Activated T-cell treated with anti-CD3 and anti-CD28 coated beads for 1 hour (primary cell): ENCODE data around the gene ERFE.

ENCODE experiments used
- DNase-seq: peaks from one replicate; pipeline ENCODE4 v3.0.0-alpha.2; 2020; ENCODE audit warnings: low read depth

Gene ERFE

DNA sequence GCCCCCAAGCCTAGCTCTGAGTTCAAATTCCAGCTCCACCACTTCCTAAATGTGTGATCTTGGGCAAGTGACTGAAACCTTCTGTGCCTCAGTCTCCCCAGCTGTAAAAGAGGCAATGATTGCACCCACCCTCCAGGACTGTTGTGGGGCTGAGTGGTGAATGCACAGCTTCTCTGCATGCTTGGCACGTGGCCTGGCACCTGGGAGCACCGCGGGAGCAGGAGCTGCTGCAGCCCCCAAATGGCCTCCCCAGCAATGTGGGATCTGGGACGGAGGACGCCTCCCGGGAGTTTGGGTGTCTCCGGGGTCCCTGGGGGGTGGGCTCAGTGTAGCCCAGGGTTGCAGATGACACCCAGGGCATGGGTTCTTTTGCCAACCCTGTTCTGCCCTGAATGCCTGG lies 18.7 kb upstream of the ERFE start:
- DNase-seq, result no peak

DNA sequence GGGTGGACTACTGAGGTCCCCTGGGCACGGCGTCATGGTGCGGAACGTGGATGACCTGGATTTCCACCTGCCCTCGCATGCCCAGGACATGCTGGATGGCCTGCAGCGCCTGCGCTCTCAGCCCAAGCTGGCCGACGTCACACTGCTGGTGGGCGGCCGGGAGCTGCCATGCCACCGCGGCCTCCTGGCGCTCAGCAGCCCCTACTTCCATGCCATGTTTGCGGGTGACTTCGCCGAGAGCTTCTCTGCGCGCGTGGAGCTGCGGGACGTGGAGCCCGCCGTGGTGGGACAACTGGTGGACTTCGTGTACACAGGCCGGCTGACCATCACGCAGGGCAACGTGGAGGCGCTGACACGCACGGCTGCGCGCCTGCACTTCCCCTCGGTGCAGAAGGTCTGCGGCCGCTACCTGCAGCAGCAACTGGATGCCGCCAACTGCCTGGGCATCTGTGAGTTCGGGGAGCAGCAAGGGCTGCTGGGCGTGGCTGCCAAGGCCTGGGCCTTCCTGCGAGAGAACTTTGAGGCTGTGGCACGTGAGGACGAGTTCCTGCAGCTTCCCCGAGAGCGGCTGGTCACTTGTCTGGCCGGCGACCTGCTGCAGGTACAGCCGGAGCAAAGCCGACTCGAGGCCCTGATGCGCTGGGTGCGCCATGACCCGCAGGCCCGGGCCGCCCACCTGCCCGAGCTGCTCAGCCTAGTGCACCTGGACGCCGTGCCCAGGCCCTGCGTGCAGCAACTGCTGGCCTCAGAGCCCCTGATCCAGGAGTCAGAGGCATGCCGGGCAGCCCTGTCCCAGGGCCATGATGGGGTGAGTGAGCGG lies 17.8 kb upstream of the ERFE start:
- no peak for DNase-seq

- no peak for DNase-seq
Observed at GRCh38 chr2:238141541-238142318, 17.0 kb upstream of the ERFE start.

DNA sequence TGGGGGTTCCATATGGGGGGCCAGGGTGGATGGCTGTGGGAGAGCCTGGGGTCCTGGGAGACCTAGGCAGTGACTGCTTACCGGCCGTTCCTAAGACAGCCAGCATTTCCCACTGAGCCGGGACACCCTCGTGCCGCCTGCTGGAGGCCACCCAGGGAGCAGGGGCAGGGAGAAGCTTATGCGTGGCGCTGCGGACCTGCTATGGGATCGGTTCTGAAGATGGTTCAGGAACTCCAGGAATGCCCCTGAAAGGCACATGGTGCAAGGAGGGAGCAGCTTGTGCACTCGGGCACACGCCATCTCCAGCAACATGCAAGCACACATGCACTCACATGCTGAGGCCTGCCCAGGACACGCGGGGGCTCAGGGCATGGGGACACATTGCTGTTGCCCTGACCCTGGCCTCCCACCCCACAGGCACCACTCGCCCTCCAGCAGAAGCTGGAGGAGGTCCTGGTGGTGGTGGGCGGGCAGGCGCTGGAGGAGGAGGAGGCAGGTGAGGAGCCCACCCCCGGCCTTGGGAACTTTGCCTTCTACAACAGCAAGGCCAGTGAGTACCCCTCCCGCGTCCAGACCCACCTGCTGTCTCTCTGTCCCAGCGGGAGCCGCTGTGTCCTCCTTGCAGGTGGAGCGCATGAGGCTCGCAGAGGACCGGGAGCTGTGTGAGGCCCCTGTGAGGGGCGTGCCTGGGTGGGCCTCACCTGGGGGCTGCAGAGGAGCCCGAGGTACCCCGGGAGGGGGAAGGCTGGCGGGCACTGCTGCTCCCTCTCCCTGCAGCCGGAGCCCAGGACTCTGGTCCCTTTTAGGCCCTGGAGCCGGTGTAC lies 16.2 kb upstream of the ERFE start:
- no peak for DNase-seq

GRCh38 chr2:238143239-238143951 lies 15.4 kb upstream of the ERFE start:
- DNase-seq, result no peak

- no peak for DNase-seq
Observed at GRCh38 chr2:238144262-238144661, 14.5 kb upstream of the ERFE start.

- DNase-seq, result no peak
Observed at GRCh38 chr2:238145046-238145445, 13.7 kb upstream of the ERFE start.

GRCh38 chr2:238145851-238146250 lies 12.9 kb upstream of the ERFE start:
- DNase-seq, result no peak

DNA sequence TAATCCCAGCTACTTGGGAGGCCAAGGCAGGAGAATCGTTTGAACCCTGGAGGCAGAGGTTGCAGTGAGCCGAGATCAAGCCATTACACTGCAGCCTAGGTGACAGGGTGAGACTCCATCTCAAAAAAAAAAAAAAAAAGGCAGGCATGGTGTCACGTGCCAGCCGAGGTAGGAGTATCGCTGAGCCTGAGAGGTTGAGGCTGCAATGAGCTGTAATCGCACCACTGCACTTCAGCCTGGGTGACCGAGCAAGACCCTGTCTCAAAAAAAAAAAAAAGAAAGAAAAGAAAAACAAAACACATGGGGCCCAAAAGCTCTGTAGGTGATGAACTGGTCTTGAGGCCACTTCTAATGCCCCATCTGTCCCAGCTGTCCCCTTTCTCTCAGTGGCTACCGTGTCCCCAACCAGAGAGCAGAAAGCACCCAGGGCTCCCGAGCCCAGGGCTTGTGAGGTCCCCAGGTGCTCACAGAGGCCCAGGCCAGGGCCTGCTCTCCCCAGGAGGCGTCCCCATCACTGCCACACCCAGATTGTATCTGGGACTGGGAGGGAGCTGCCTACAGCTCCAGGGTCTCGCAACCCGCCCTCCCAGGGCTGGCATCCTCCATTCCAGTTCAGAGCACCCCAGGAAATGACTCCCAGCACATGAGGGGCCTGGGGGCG lies 11.8 kb upstream of the ERFE start:
- DNase-seq, result no peak

DNA sequence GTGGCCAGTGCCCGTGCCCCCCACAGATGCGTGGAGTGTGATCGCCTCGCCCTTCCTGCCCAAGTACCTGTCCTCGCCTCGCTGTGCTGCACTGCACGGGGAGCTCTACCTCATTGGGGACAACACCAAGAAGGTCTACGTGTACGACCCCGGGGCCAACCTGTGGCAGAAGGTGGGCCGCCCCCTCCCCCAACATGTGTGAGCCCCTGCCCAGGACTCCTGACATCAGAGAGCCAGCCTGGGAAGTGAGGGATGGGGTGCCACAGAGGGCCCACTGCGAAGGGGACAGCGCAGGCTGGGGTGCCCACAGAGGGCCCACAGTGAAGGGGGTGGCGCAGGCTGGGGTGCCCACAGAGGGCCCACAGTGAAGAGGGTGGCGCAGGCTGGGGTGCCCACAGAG lies 9.8 kb upstream of the ERFE start:
- no peak for DNase-seq

DNA sequence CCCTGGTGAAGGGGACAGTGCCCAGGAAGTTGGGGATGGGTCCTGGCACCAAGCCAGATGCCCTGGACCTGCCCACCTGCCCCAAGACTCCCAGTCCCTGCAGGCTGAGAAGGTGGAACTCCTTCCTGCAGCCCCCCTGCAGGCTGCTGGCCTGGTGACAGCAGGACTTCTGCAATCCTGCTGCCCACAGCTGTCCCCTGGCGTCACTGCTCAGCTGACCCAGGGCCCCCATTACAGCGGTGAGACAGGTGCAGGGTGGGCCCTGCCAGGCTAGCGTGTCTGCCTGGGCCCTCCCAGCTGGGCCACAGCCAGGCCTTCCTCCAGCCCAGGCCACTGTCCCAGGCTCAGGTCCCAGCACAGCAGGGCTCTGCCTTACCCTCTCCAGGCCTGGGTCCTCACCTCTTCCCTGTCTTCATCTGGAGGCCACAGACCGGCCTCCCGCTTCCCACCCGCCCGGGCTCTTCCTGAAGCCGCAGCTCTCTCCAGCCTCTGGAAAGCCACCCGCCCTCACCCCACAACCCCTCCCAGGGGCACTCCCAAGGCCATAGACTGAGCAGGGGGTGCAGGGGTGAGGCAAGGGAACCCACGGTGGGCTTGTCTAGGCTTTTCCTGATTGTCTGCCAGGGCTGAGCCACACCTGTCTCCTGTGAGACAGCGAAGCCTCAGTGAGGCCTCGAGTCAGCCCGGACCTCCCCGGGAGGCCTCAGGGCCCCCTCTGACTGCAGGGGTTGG lies 8.8 kb upstream of the ERFE start:
- no peak for DNase-seq

- DNase-seq, result no peak
Observed at GRCh38 chr2:238150686-238151085, 8.1 kb upstream of the ERFE start.

DNA sequence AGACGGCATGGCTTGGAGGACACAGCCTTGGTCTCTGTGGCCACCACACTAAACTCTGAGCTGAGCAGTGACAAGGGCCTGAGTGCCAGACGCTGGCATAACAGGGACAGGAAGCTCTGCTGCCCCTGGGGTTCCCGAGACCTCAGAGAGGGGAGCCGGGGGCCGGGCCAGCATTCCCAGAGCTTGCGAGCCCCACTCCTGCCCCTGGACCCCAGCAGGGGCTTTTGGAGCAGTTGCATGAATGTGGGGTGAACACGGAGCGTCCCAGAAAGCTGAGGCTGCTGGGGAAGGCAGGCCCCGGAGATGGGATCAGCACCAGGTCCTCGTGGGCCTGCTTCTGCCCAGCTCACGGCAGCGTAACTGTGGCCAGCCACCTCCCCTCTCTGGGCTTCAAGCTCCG lies 7.6 kb upstream of the ERFE start:
- DNase-seq, result no peak

DNA sequence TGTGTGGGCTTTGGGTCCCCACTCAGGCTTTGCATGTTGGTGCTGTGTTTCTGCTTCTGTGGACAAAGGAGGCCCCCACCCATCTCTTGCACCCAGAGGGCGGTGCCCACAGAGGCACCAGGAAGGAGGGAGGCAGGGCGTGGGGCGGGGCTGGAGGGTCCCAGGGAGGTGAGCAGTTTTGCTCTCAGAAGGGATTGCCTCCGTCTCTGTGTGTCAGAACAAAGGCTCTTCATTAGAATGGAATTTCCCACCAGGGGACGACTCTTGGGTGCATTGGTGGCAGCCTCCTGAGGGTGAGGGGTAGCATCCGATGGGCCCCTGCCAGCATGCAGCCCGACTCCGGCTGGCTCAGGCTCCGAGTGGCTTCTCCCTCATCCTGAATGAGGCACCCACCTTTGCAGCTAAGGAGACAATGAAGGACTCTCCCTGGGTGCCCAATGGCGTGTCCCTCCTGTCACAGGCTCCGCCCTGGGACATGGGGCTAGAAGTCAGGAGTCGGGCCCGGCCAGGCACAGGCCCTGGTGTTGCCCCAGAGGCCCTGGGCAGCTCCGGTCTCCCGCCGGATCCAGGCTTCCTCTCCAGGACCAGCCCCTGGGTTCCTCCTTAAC lies 7.0 kb upstream of the ERFE start:
- DNase-seq, result no peak

DNA sequence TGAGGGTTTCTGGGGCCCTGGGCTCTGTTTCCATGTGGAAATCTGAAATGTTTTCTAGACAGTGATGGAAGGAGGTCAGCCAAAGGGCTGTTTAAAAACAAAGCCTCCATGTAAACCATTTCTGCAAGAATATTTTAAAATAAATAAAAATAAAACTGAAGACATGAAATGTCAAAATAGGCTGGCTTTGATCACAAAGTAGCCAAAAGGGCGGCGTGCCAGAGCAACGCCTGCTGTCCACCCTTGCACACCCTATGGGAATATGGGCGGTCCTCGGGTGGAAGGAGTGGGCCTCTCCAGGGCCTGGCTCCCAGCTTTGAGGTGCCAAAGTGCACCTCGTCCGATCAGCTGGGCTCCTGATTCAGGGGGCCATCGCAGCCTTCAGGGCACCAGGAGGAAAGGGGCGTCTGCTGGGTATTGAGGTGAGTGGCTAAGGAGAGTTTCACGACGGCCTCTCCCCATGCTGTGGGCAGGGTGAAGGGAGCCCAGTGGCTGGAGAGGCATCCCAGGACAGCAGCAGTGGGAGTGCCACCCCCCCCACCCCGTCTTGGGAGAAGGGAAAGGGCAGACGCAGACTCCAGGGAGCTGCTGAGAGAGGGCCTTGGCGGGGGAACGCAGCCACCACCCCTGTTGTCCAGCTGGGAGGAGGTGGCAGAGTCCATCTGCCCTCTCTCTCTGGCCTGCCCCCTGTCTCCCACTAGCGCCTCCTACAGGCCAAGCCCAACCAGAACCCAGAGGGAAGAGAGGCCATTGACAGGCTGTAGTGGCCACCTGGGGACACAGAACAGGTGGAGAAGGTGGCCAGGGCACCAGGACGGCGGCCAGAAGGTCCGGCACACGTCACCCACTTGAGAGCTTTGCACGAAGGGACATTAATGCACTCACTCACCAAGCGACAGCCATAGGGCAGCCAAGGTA lies 5.7 kb upstream of the ERFE start:
- DNase-seq, result no peak

DNA sequence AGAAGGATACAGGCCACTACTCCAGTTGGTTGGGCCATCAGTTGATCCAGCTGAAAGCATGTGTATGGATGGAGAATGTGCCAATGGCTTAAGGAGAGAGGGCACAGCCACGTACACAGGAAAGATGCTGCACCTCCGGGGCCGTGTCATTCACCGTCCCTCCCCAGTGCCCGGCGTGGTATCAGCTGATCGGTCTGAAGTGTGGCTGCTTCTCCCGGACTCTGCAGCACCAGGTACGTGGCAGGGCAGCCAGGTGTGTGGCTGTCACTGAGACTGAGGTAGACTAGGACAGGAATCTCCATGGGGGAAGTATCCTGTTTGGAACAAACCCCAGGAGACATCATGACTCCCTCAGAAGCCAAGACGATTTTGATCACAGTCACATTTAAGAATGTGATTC lies 4.2 kb upstream of the ERFE start:
- DNase-seq, result no peak

DNA sequence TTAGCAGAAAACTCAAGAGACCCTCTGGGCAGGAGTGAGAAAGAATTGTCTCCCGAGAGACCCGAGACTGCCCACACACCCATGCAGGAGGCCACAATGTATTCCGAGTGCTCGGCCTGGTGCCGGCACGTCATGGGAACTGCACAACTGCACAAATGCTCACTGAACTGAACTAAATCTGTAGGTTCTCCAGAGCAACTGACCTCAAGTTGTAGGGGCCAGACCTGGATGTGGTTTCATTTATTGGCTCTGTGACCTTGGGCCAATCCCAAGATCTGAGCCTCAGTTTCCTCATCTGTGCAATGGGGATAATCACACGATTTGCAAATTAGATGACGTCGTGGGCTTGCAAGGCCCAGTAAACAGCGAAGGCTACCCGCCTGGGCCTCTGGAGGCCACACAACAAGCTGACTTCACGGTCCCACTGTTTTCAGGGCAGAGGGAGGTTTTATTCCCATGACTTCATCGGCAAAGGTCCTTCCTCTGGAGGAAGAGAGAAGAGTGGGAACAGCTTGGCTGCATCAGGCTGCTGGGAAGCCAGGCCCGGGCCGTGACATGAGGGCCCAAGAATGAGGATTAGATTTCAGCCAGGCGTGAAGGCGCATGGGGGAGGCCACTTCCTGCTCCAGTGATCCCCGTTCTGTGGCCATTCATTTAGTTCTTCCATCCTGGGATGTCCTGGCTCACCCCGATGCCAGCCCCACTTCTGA lies 3.6 kb upstream of the ERFE start:
- DNase-seq, result no peak
